Measurements from ENCODE around the gene SRPRA.

DNA sequence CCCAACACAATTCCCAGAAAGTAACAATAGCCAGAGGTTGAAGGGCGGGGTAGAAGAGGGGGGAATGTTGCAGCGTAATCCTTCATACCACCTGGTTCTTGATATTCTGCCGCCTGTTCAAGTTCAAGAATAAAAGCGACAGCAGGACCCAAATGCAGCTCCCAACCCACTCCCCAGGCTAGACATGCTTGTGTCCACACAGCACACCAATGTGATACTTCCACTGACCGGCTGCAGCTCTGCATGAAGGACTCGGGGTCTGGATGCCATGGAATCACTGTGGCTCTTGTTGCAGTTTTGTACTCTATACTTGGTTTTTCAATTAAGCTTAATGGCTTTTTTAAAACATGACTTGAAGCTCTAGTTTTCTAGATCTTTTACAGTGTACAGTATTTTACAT, 6.5 kb downstream of the SRPRA start:
- no peak for TF ChIP-seq CTCF (IDR thresholded peaks at IDR 0.05)
- TF ChIP-seq POLR2A (IDR thresholded peaks at IDR 0.05), result no peak

Measured in thyroid gland (tissue), 4 donors.